Testis (tissue), 3 donors: ENCODE measurements around the gene GRK4. TPM values are rescaled to one million over a fixed set of nuclear protein-coding genes. Genes with fewer than 3 reads are reported as not detected.
A peak's percentile ranks its signal among the peaks of the same experiment; 100 is the strongest.

Source experiments
- DNase-seq: peaks from one replicate; pipeline ENCODE4 v3.0.0-alpha.2; 2019
- H3K27ac ChIP-seq, 2 donors: fragments of 200-600 bp; sonication (generic); one replicate each; pipeline ENCODE4 v1.5.1; 2019
- H3K27me3 ChIP-seq: fragments of 200-600 bp; sonication (generic); one replicate; pipeline ENCODE4 v1.5.1; 2019
- H3K36me3 ChIP-seq: fragments of 200-600 bp; sonication (generic); one replicate; pipeline ENCODE4 v1.5.1; 2017; ENCODE audit warnings: low read depth; ENCODE audit errors: missing control alignments
- H3K4me1 ChIP-seq: fragments of 200-600 bp; sonication (generic); one replicate; pipeline ENCODE4 v1.5.1; 2019
- H3K4me3 ChIP-seq, 2 donors: fragments of 200-600 bp; sonication (generic); one replicate each; pipeline ENCODE4 v1.5.1; 2017 to 2019
- H3K9me3 ChIP-seq: fragments of 200-600 bp; sonication (generic); one replicate; pipeline ENCODE4 v1.5.1; 2017
- POLR2A ChIP-seq: fragments of 450-650 bp; IDR thresholded peaks from one replicate; pipeline ENCODE4 v1.6.1; 2017; ENCODE audit warnings: antibody characterized with exemption, mild to moderate bottlenecking, moderate library complexity
- WGBS, 2 donors: methylation state at CpG; one replicate each; pipeline ENCODE4 v1.1.5; 2018; 5-methylcytosine and 5-hydroxymethylcytosine counted together
- intact Hi-C: fragments of 100-400 bp; cut with DNase I; formaldehyde crosslinking; loops from one replicate; pipeline ENCODE4 v1.15.1; 2023; ENCODE audit warnings: low total_unique reads
- polyA plus RNA-seq: library from polyadenylated mRNA; stranded (reverse); fragments of 350-450 nt; fragmentation: Illumina TruSeq; extraction: RNeasy Lipid Tissue Mini Kit (QIAGEN cat#74804); gene quantifications from one replicate; pipeline ENCODE4 v1.2.3, GENCODE V29; 2014; ENCODE audit warnings: low read depth, low replicate concordance; ENCODE audit not compliant: insufficient read depth
- total RNA-seq, 2 donors: library from RNA; depleted of rRNA; stranded (reverse); fragments of >200 nt; gene quantifications; one replicate each; pipeline ENCODE4 v1.2.3, GENCODE V29; 2016
- TF ChIP-seq, protein P1 (sequence below), 3 experiments: fragments of 450-650 bp in 2 of 3; fragments of 200-600 bp in 1 of 3; sonication (generic) in 1 of 3; IDR thresholded peaks; one replicate each; pipeline ENCODE4 v1.5.1; 2016 to 2019; ENCODE audit warnings: antibody characterized with exemption in 3 of 3, mild to moderate bottlenecking in 2 of 3, moderate library complexity in 1 of 3

Gene GRK4
- total and polyA plus RNA-seq, 3 donors from 2014 or later: 33.8 to 106 (median 73.0) TPM

DNA sequence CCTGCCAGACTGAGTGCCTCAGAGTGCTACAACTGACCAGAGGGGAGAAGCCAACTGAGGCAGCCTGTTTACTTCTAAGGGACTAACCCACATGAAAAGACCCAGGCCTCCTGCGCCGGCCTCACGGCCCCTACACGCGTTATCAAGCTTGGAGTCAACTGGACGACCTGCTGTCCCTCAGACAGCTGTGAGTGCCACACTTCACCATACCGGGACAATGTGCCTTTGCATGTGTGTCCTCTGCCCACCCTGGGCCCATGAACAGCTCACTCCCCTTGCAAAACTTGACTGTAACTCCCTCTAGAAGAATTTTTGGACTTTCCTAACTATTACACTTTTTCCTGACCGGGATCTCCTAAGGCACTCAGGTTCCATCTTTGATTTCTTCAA lies 2.0 kb upstream of the GRK4 start:
- Histone ChIP-seq H3K27ac (no peak overlapping the region), H3K9me3 (no peaks in the 10 kb centered on the region), H3K4me3 (no peak overlapping the region), H3K36me3 (no peaks in the 10 kb centered on the region), H3K27me3 (no peaks in the 10 kb centered on the region), H3K4me1 (peaks cover 13% of the 10 kb centered on the region)
- intact Hi-C loops: no loop called here
- DNase-seq: peak; percentile 40
- WGBS, 2 donors: 48 to 54% methylated on average over 6 to 8 of the region's 8 CpGs
- TF ChIP-seq, protein P1, sequence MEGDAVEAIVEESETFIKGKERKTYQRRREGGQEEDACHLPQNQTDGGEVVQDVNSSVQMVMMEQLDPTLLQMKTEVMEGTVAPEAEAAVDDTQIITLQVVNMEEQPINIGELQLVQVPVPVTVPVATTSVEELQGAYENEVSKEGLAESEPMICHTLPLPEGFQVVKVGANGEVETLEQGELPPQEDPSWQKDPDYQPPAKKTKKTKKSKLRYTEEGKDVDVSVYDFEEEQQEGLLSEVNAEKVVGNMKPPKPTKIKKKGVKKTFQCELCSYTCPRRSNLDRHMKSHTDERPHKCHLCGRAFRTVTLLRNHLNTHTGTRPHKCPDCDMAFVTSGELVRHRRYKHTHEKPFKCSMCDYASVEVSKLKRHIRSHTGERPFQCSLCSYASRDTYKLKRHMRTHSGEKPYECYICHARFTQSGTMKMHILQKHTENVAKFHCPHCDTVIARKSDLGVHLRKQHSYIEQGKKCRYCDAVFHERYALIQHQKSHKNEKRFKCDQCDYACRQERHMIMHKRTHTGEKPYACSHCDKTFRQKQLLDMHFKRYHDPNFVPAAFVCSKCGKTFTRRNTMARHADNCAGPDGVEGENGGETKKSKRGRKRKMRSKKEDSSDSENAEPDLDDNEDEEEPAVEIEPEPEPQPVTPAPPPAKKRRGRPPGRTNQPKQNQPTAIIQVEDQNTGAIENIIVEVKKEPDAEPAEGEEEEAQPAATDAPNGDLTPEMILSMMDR (IDR thresholded peaks at IDR 0.05): no peak
- TF ChIP-seq POLR2A: no peak

DNA sequence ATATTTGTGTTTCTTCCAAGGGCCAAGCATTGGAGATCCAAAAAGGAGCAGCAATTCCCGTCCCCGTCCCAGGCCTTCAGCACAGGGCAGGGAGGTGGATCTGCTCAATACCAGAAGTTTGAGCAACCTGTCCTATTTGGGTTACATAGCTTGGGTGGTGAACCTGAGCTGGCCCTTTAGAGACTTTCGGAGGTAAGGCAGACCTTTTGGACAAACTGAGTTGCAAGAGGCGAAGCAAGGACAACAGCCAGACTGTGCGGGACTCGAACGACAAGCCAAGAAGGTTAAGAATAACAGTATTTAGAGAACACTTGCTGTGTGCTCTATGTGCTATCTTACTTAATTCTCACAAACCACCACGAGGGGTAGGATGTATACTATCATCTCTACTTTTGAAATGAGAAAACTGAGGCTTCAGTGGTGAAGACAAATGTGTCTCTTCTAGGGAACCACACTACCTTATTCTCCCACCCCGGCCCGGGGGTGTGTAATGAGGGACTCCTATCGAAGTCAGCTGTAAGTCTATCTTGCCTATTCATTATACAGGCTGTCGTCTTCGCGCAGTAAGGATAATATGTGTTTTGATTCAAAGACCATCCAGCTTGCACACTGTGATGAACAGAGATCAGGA lies 1.4 kb upstream of the GRK4 start:
- Histone ChIP-seq H3K27me3 (no peaks in the 10 kb centered on the region), H3K27ac (peak overlapping the region in 1 of 2 donors; percentile 86), H3K36me3 (no peaks in the 10 kb centered on the region), H3K4me1 (peaks cover 13% of the 10 kb centered on the region), H3K4me3 (peak overlapping the region; percentile 91 to 99), H3K9me3 (no peaks in the 10 kb centered on the region)
- intact Hi-C loops: no loop called here
- DNase-seq: no peak
- 23 to 28% methylated on average over 14 of the region's 14 CpGs for WGBS, 2 donors
- TF ChIP-seq, protein P1 (IDR thresholded peaks at IDR 0.05): no peak
- TF ChIP-seq POLR2A: no peak

DNA sequence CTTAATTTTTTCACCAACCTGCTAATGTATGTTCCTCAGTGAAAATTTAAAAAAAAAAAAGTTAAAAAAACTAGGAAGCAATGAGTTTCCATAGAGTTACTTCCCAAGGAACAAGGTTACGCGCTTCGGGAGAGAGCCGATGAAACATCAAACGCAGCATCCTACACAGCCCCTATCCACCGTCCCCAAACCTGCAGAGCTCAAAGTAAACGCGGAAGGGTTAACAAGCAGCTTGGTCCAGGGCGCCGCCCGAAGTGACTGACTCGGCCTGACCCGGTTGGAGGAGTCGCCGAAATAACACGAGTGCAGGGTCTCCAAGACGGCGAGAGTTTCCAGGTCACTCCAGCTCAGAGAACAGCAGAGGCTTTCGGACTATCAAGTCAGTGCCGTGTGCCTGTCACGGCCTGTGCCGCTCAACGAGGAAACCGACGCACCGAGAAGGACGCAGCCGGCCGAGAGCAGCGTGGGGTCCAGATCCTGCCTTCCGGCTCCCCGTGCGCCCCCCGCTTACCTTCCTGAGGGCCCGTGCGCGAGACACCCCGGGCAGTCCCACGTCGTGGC lies 677 bp upstream of the GRK4 start:
- peak overlapping the region; percentile 74 to 86 for H3K27ac ChIP-seq
- TF ChIP-seq, protein P1 (IDR thresholded peaks at IDR 0.05): no peak
- no peaks in the 10 kb centered on the region for H3K36me3 ChIP-seq
- intact Hi-C loops: no loop called here
- DNase-seq: peak; percentile 70
- peaks cover 13% of the 10 kb centered on the region for H3K4me1 ChIP-seq
- WGBS, 2 donors: 0 to 1% methylated on average over 16 to 40 of the region's 40 CpGs
- no peaks in the 10 kb centered on the region for H3K27me3 ChIP-seq
- H3K9me3 ChIP-seq: no peaks in the 10 kb centered on the region
- H3K4me3 ChIP-seq: peak overlapping the region; percentile 91 to 99

DNA sequence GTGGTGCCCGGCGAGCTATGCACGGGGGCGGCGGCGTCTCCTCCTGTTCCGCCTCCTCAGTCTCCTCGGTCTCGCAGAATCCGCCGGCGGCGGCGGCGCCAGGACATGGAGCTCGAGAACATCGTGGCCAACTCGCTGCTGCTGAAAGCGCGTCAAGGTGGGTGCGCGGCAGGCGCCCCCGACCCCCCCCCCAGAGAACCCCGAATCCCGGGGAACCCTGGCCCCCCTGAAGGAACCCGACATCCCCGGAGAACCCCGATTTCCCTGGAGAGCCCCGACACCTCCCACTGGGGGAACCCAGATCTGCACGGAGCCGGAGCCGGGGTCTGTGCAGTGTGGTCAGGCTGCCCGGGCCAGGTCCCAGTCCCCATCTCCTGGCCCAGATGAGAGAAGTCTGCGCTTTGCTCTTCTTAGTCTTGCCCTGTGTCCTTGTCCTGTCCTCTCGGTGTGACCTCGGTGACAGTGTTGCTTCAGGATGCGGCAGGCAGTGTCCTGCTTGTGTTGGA lies 648 bp downstream of the GRK4 start:
- H3K4me1 ChIP-seq: peaks cover 13% of the 10 kb centered on the region
- no peaks in the 10 kb centered on the region for H3K36me3 ChIP-seq
- intact Hi-C loops: no loop called here
- H3K27ac ChIP-seq: peak overlapping the region; percentile 66 to 86
- DNase-seq: peak; percentile 48
- no peaks in the 10 kb centered on the region for H3K9me3 ChIP-seq
- H3K27me3 ChIP-seq: no peaks in the 10 kb centered on the region
- TF ChIP-seq POLR2A: no peak
- TF ChIP-seq, protein P1 (IDR thresholded peaks at IDR 0.05): no peak
- WGBS, 2 donors: 0% methylated on average over 3 to 36 of the region's 38 CpGs
- peak overlapping the region; percentile 91 to 99 for H3K4me3 ChIP-seq
